Activated CD4-positive, alpha-beta memory T cell treated with anti-CD3 and anti-CD28 coated beads, Interleukin-2, amount 10 ng/mL, durations not matched to agents 7 days and 5 days (primary cell): ENCODE data around the gene BTD. TPM values are rescaled to one million over a fixed set of nuclear protein-coding genes. Genes with fewer than 3 reads are reported as not detected.

Experiments used
- CTCF ChIA-PET: fragments of 350-600 bp; sonication (Branson Sonifier 250); formaldehyde crosslinking; loops from one replicate; lab custom pipeline; 2021; ENCODE audit warnings: antibody characterized with exemption, inconsistent platforms; lab: Charles Lee
- POLR2A ChIA-PET: fragments of 350-600 bp; sonication (Branson Sonifier 250); formaldehyde crosslinking; loops from one replicate; lab custom pipeline; 2021; ENCODE audit warnings: antibody characterized with exemption; lab: Charles Lee
- DNase-seq: peaks from one replicate; pipeline ENCODE4 v3.0.0-alpha.2; 2020
- H3K27ac Mint-ChIP-seq: one replicate; pipeline ENCODE4 v1.8.0; 2021; ENCODE audit warnings: mild to moderate bottlenecking, mixed read lengths
- H3K27me3 Mint-ChIP-seq: one replicate; pipeline ENCODE4 v1.8.0; 2021; ENCODE audit warnings: mixed read lengths
- H3K36me3 Mint-ChIP-seq: one replicate; pipeline ENCODE4 v1.8.0; 2021; ENCODE audit warnings: low read depth, mixed read lengths
- H3K4me1 Mint-ChIP-seq: one replicate; pipeline ENCODE4 v1.8.0; 2021; ENCODE audit warnings: mixed read lengths
- H3K4me3 Mint-ChIP-seq: one replicate; pipeline ENCODE4 v1.8.0; 2021; ENCODE audit warnings: mild to moderate bottlenecking, mixed read lengths
- H3K9me3 Mint-ChIP-seq: one replicate; pipeline ENCODE4 v1.8.0; 2021; ENCODE audit warnings: mixed read lengths
- total RNA-seq, 2 experiments: library from RNA; stranded (reverse); gene quantifications; one replicate each; pipeline ENCODE4 v1.2.3, GENCODE V29; 2021

BTD gene
- total RNA-seq, 2 experiments from 2014 or later, result 11.7 to 12.7 TPM

GRCh38 chr3:15659254-15659975 is 57.9 kb downstream of the BTD start:
- Mint-ChIP-seq H3K27ac (no peak overlapping the region), H3K27me3 (peaks cover 3% of the 10 kb centered on the region), H3K36me3 (peaks cover 29% of the 10 kb centered on the region), H3K4me3 (no peak overlapping the region), H3K4me1 (peaks cover 6% of the 10 kb centered on the region), H3K9me3 (peaks cover 29% of the 10 kb centered on the region)
- DNase-seq, result no peak
- POLR2A ChIA-PET, result no interaction called here
- CTCF ChIA-PET, result no interaction called here

GRCh38 chr3:15660055-15660935 is 58.8 kb downstream of the BTD start:
- ChIA-PET CTCF (interaction anchor here (0.7 kb wide), 1 partner anchor 1072 kb away, joined by 3 read pairs; no protein-coding TSS in a partner anchor), POLR2A (no interaction called here)
- H3K36me3 Mint-ChIP-seq, result peaks cover 34% of the 10 kb centered on the region
- H3K4me3 Mint-ChIP-seq, result no peak overlapping the region
- peaks cover 32% of the 10 kb centered on the region for H3K9me3 Mint-ChIP-seq
- peaks cover 3% of the 10 kb centered on the region for H3K27me3 Mint-ChIP-seq
- peaks cover 6% of the 10 kb centered on the region for H3K4me1 Mint-ChIP-seq
- no peak for DNase-seq
- no peak overlapping the region for H3K27ac Mint-ChIP-seq

GRCh38 chr3:15664144-15664543 is 62.6 kb downstream of the BTD start:
- no peak overlapping the region for H3K27ac Mint-ChIP-seq
- peaks cover 3% of the 10 kb centered on the region for H3K27me3 Mint-ChIP-seq
- ChIA-PET CTCF (no interaction called here), POLR2A (no interaction called here)
- H3K9me3 Mint-ChIP-seq, result peaks cover 20% of the 10 kb centered on the region
- H3K36me3 Mint-ChIP-seq, result peaks cover 55% of the 10 kb centered on the region
- H3K4me1 Mint-ChIP-seq, result peaks cover 22% of the 10 kb centered on the region
- DNase-seq, result no peak
- no peak overlapping the region for H3K4me3 Mint-ChIP-seq

- Mint-ChIP-seq H3K27ac (no peak overlapping the region), H3K9me3 (peaks cover 17% of the 10 kb centered on the region), H3K4me1 (peaks cover 17% of the 10 kb centered on the region), H3K4me3 (no peak overlapping the region), H3K27me3 (peaks cover 3% of the 10 kb centered on the region), H3K36me3 (peaks cover 66% of the 10 kb centered on the region)
- no peak for DNase-seq
- ChIA-PET CTCF (no interaction called here), POLR2A (interaction anchor here (1.0 kb wide), 1 partner anchor 15 kb away, joined by 3 read pairs; no protein-coding TSS in a partner anchor)
Observed at GRCh38 chr3:15665510-15666150, 64.1 kb downstream of the BTD start.

- H3K4me3 Mint-ChIP-seq, result no peak overlapping the region
- peaks cover 3% of the 10 kb centered on the region for H3K27me3 Mint-ChIP-seq
- ChIA-PET CTCF (interaction anchor here (2.7 kb wide), 1 partner anchor 36 kb away, joined by 8 read pairs; no protein-coding TSS in a partner anchor), POLR2A (interaction anchor here (0.9 to 1.2 kb wide), 3 partner anchors 14 to 19 kb away, joined by 3 to 4 read pairs (median 3); no protein-coding TSS in a partner anchor)
- no peak for DNase-seq
- peaks cover 17% of the 10 kb centered on the region for H3K4me1 Mint-ChIP-seq
- H3K27ac Mint-ChIP-seq, result no peak overlapping the region
- peaks cover 70% of the 10 kb centered on the region for H3K36me3 Mint-ChIP-seq
- peaks cover 15% of the 10 kb centered on the region for H3K9me3 Mint-ChIP-seq
Observed at GRCh38 chr3:15666277-15666676, 64.7 kb downstream of the BTD start.

GRCh38 chr3:15667484-15667883 is 65.9 kb downstream of the BTD start:
- Mint-ChIP-seq H3K27ac (peak overlapping the region; percentile 40), H3K36me3 (peaks cover 64% of the 10 kb centered on the region), H3K4me3 (no peak overlapping the region), H3K9me3 (peaks cover 14% of the 10 kb centered on the region), H3K27me3 (no peaks in the 10 kb centered on the region), H3K4me1 (peaks cover 17% of the 10 kb centered on the region)
- ChIA-PET POLR2A (interaction anchor here (0.7 to 1.2 kb wide), 5 partner anchors 17 to 130 kb away, joined by 3 to 4 read pairs (median 3); partner anchors contain the start of gene ANKRD28), CTCF (interaction anchor here (0.8 to 2.7 kb wide), 4 partner anchors 17 to 76 kb away, joined by 3 to 8 read pairs (median 3); no protein-coding TSS in a partner anchor)
- peak; percentile 62 for DNase-seq

- H3K36me3 Mint-ChIP-seq, result peaks cover 33% of the 10 kb centered on the region
- H3K27me3 Mint-ChIP-seq, result no peaks in the 10 kb centered on the region
- no peak overlapping the region for H3K4me3 Mint-ChIP-seq
- CTCF ChIA-PET, result interaction anchor here (0.8 kb wide), 1 partner anchor 14 kb away, joined by 4 read pairs; no protein-coding TSS in a partner anchor
- no peak overlapping the region for H3K27ac Mint-ChIP-seq
- H3K4me1 Mint-ChIP-seq, result peaks cover 6% of the 10 kb centered on the region
- POLR2A ChIA-PET, result no interaction called here
- DNase-seq, result no peak
- no peaks in the 10 kb centered on the region for H3K9me3 Mint-ChIP-seq
Observed at GRCh38 chr3:15673536-15673935, 72.0 kb downstream of the BTD start.

- ChIA-PET CTCF (no interaction called here), POLR2A (no interaction called here)
- H3K27ac Mint-ChIP-seq, result no peak overlapping the region
- H3K36me3 Mint-ChIP-seq, result peaks cover 23% of the 10 kb centered on the region
- DNase-seq, result no peak
- no peaks in the 10 kb centered on the region for H3K9me3 Mint-ChIP-seq
- H3K4me3 Mint-ChIP-seq, result no peak overlapping the region
- no peaks in the 10 kb centered on the region for H3K27me3 Mint-ChIP-seq
- H3K4me1 Mint-ChIP-seq, result peaks cover 6% of the 10 kb centered on the region
Observed at GRCh38 chr3:15676259-15676658, 74.7 kb downstream of the BTD start.

GRCh38 chr3:15679306-15679705 is 77.8 kb downstream of the BTD start:
- CTCF ChIA-PET, result no interaction called here
- H3K27me3 Mint-ChIP-seq, result no peaks in the 10 kb centered on the region
- H3K4me1 Mint-ChIP-seq, result peaks cover 15% of the 10 kb centered on the region
- peaks cover 34% of the 10 kb centered on the region for H3K36me3 Mint-ChIP-seq
- POLR2A ChIA-PET, result no interaction called here
- no peak overlapping the region for H3K27ac Mint-ChIP-seq
- H3K9me3 Mint-ChIP-seq, result no peaks in the 10 kb centered on the region
- no peak for DNase-seq
- H3K4me3 Mint-ChIP-seq, result no peak overlapping the region

- no peaks in the 10 kb centered on the region for H3K9me3 Mint-ChIP-seq
- peaks cover 55% of the 10 kb centered on the region for H3K36me3 Mint-ChIP-seq
- H3K27me3 Mint-ChIP-seq, result no peaks in the 10 kb centered on the region
- H3K27ac Mint-ChIP-seq, result no peak overlapping the region
- POLR2A ChIA-PET, result no interaction called here
- peaks cover 28% of the 10 kb centered on the region for H3K4me1 Mint-ChIP-seq
- CTCF ChIA-PET, result no interaction called here
- H3K4me3 Mint-ChIP-seq, result no peak overlapping the region
- DNase-seq, result no peak
Observed at GRCh38 chr3:15681668-15682067, 80.1 kb downstream of the BTD start.

- CTCF ChIA-PET, result interaction anchor here (0.6 to 1.1 kb wide), 2 partner anchors 12 to 300 kb away, joined by 3 to 4 read pairs; no protein-coding TSS in a partner anchor
- peaks cover 25% of the 10 kb centered on the region for H3K4me1 Mint-ChIP-seq
- H3K9me3 Mint-ChIP-seq, result no peaks in the 10 kb centered on the region
- no peak overlapping the region for H3K4me3 Mint-ChIP-seq
- H3K27ac Mint-ChIP-seq, result no peak overlapping the region
- H3K36me3 Mint-ChIP-seq, result peaks cover 49% of the 10 kb centered on the region
- DNase-seq, result no peak
- POLR2A ChIA-PET, result no interaction called here
- H3K27me3 Mint-ChIP-seq, result no peaks in the 10 kb centered on the region
Observed at GRCh38 chr3:15682561-15683185, 81.1 kb downstream of the BTD start.

- H3K27me3 Mint-ChIP-seq, result no peaks in the 10 kb centered on the region
- CTCF ChIA-PET, result interaction anchor here (1.0 to 1.1 kb wide), 2 partner anchors 13 to 129 kb away, joined by 3 to 4 read pairs; no protein-coding TSS in a partner anchor
- peaks cover 46% of the 10 kb centered on the region for H3K36me3 Mint-ChIP-seq
- H3K27ac Mint-ChIP-seq, result no peak overlapping the region
- POLR2A ChIA-PET, result no interaction called here
- no peaks in the 10 kb centered on the region for H3K9me3 Mint-ChIP-seq
- no peak overlapping the region for H3K4me3 Mint-ChIP-seq
- H3K4me1 Mint-ChIP-seq, result peaks cover 28% of the 10 kb centered on the region
- DNase-seq, result no peak
Observed at GRCh38 chr3:15683253-15683652, 81.7 kb downstream of the BTD start.
